IPS DF 6.9 (cell line): ENCODE data around the gene MACROD2.

Experiments
- DNase-seq: peaks from one replicate; pipeline ENCODE4 v3.0.0-alpha.2; 2013; ENCODE audit warnings: low read depth, low spot score
- H3K27ac ChIP-seq: one replicate; pipeline ENCODE4 v1.5.1; 2013; ENCODE audit warnings: low read length, control low read depth
- H3K27me3 ChIP-seq: 2 replicates; pipeline ENCODE4 v1.6.1; 2013; ENCODE audit warnings: mild to moderate bottlenecking, low read length; ENCODE audit not compliant: control insufficient read depth, insufficient read depth
- H3K36me3 ChIP-seq: 2 replicates; pipeline ENCODE4 v1.6.1; 2013; ENCODE audit warnings: low read length; ENCODE audit not compliant: control insufficient read depth, insufficient read depth
- H3K4me1 ChIP-seq: 2 replicates; pipeline ENCODE4 v1.6.1; 2013; ENCODE audit warnings: low read length; ENCODE audit not compliant: control insufficient read depth, insufficient read depth
- H3K4me3 ChIP-seq: 2 replicates; pipeline ENCODE4 v1.5.1; 2013; ENCODE audit warnings: mild to moderate bottlenecking, low read length
- H3K9me3 ChIP-seq: 2 replicates; pipeline ENCODE4 v1.6.1; 2013; ENCODE audit warnings: low read length, inconsistent platforms; ENCODE audit not compliant: control insufficient read depth, insufficient read depth
- WGBS: extraction: QIAGEN DNeasy Blood & Tissue Kit; methylation state at CpG from one replicate; pipeline ENCODE4 v1.1.7; 2013; ENCODE audit warnings: mixed read lengths, missing lambda C conversion rate; ENCODE audit not compliant: insufficient read length, insufficient coverage; 5-methylcytosine and 5-hydroxymethylcytosine counted together

The MACROD2 gene

DNA sequence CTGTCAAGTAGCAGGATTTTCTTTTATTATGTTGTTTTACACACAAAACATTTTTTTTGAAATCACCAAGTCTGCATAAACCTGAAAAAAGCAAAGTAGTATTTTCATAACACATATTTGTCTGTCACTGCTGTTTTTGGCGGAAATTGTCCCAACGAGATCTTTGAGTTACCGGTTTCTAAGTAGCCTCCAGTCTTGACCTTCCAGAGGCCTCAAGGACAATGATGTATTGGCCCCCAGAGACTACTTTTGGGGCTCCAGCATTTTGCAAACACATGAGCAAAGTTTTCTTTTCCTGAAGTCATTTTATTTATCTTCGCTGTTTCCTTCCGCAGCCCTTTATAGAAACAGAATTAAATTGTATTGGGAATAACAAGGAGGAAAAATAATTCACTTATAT is 1715.3 kb downstream of the MACROD2 start:
- Histone ChIP-seq H3K27ac (no peak overlapping the region), H3K27me3 (no peaks in the 10 kb centered on the region), H3K9me3 (no peaks in the 10 kb centered on the region), H3K4me1 (peaks cover 1% of the 10 kb centered on the region; the same call in 1 of the 2 replicates), H3K4me3 (no peak overlapping the region), H3K36me3 (no peaks in the 10 kb centered on the region)
- DNase-seq = no peak
- no CpG with 5 or more reads among the region's 5 CpGs for WGBS

DNA sequence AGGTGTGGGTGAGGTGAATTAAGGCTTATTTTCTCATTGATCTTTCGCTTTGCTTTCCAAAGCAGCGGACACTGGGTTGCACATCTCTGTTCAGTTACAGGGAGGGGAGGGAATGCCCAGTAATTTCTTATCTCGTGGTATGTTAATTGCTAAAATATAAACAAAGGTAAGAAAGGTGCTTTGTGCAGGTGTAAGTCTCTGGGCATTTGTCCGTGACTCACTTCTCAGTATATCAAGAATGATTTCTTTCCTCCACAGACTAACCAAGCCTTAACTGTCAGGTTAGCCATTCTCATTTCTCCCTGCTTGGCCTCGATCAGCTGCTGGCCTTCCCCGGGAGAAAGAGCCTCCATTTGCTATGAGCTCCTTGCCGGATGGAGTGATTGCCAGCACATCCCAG is 1715.9 kb downstream of the MACROD2 start:
- no peaks in the 10 kb centered on the region for H3K27me3 ChIP-seq
- H3K4me3 ChIP-seq = no peak overlapping the region
- no peak for DNase-seq
- WGBS = no CpG with 5 or more reads among the region's 7 CpGs
- H3K9me3 ChIP-seq = no peaks in the 10 kb centered on the region
- no peak overlapping the region for H3K27ac ChIP-seq
- H3K36me3 ChIP-seq = no peaks in the 10 kb centered on the region
- peaks cover 1% of the 10 kb centered on the region; the same call in 1 of the 2 replicates for H3K4me1 ChIP-seq

GRCh38 chr20:15716256-15716655 is 1720.9 kb downstream of the MACROD2 start:
- Histone ChIP-seq H3K36me3 (no peaks in the 10 kb centered on the region), H3K4me1 (peaks cover 1% of the 10 kb centered on the region; the same call in 1 of the 2 replicates), H3K27me3 (no peaks in the 10 kb centered on the region), H3K4me3 (no peak overlapping the region), H3K9me3 (no peaks in the 10 kb centered on the region), H3K27ac (no peak overlapping the region)
- WGBS = no CpG with 5 or more reads among the region's 5 CpGs
- DNase-seq = no peak

GRCh38 chr20:15726416-15726815 is 1731.1 kb downstream of the MACROD2 start:
- no peaks in the 10 kb centered on the region for H3K9me3 ChIP-seq
- H3K27me3 ChIP-seq = no peaks in the 10 kb centered on the region
- H3K4me3 ChIP-seq = no peak overlapping the region
- WGBS = no CpG with 5 or more reads among the region's 1 CpG
- no peaks in the 10 kb centered on the region for H3K36me3 ChIP-seq
- DNase-seq = no peak
- H3K27ac ChIP-seq = no peak overlapping the region
- no peaks in the 10 kb centered on the region for H3K4me1 ChIP-seq

DNA sequence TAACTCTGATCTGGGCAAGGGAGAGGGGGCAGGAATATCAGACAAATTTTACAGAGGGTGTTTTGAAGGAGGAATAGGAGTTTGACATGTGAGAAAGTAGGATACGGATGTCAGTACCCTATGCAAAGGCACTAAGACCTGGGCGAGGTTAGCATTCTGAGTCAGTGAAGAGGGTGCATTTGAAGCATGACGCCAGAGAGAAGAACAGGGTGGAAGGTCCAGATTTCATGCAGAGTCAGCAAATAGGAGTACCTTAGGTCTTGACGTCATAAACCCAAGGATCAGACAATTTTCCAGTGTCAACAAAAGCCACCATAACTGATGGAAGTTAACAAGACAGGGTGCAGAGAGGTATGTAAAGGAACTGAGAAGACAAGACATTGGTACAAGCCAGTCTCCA is 1738.7 kb downstream of the MACROD2 start:
- Histone ChIP-seq H3K36me3 (no peaks in the 10 kb centered on the region), H3K27ac (no peak overlapping the region), H3K4me3 (no peak overlapping the region), H3K9me3 (no peaks in the 10 kb centered on the region), H3K4me1 (no peaks in the 10 kb centered on the region), H3K27me3 (no peaks in the 10 kb centered on the region)
- DNase-seq = no peak
- WGBS = no CpG with 5 or more reads among the region's 4 CpGs

GRCh38 chr20:15739035-15739434 is 1743.7 kb downstream of the MACROD2 start:
- no peaks in the 10 kb centered on the region for H3K9me3 ChIP-seq
- H3K4me1 ChIP-seq = no peaks in the 10 kb centered on the region
- no peaks in the 10 kb centered on the region for H3K36me3 ChIP-seq
- no peak overlapping the region for H3K27ac ChIP-seq
- no peak overlapping the region for H3K4me3 ChIP-seq
- no CpG with 5 or more reads among the region's 2 CpGs for WGBS
- no peak for DNase-seq
- no peaks in the 10 kb centered on the region for H3K27me3 ChIP-seq

DNA sequence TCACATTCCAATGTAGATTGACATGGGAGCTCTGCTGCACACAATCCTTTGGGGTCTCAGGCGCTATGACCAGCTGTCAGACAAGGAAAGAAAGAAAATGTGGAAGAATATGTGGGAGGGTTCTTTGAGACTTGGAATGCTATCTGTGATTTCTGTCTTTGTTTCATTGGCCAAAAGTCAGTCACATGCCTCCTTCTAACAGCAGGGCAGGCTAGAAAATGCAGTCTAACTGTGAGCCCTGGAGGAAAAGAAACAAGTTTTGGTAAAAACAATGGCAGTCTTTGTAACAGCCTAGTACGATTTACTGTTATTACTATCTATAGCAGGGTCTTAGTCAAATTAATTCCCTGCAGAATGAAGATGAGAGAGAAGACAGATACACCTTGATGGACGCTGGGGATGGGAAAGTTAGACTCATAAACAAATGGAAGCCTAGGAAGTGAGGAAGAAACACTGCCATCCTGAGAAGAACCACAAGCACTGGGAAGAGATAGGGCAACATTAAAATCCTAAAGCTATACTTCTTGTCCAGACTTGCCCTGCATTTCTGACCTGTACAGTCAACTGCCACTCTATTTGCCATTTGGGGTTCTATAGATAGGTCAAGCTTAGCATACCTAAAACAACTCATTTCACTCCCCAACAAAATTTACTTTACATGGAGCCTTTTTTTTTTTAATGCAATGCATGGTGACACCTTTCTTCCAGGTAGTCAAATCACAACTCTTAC is 1744.9 kb downstream of the MACROD2 start:
- WGBS = no CpG with 5 or more reads among the region's 3 CpGs
- Histone ChIP-seq H3K4me3 (no peak overlapping the region), H3K27ac (no peak overlapping the region), H3K9me3 (no peaks in the 10 kb centered on the region), H3K27me3 (no peaks in the 10 kb centered on the region), H3K4me1 (no peaks in the 10 kb centered on the region), H3K36me3 (no peaks in the 10 kb centered on the region)
- DNase-seq = no peak

DNA sequence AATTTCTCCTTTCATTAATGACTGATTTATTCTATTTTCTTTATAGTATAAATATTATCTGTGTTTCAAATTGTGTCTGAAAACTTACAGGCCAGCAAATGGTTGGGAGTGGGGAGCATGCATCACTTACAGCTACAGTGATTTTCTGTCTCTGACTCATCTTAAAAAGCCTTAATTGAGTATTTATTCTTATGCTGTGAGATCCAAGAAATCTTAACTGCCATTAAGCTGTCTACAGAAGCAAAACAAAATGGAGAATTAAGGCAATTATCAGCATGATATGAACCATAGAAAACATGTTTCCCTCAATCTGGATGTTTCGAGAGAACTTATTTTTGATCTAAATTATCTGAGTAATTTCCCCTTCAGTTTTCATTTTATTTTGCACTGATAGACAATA is 1746.8 kb downstream of the MACROD2 start:
- Histone ChIP-seq H3K9me3 (no peaks in the 10 kb centered on the region; the same call in 1 of the 2 replicates), H3K27me3 (no peaks in the 10 kb centered on the region), H3K4me1 (no peaks in the 10 kb centered on the region), H3K36me3 (no peaks in the 10 kb centered on the region), H3K27ac (no peak overlapping the region), H3K4me3 (no peak overlapping the region)
- WGBS = no CpG with 5 or more reads among the region's 1 CpG
- DNase-seq = no peak

DNA sequence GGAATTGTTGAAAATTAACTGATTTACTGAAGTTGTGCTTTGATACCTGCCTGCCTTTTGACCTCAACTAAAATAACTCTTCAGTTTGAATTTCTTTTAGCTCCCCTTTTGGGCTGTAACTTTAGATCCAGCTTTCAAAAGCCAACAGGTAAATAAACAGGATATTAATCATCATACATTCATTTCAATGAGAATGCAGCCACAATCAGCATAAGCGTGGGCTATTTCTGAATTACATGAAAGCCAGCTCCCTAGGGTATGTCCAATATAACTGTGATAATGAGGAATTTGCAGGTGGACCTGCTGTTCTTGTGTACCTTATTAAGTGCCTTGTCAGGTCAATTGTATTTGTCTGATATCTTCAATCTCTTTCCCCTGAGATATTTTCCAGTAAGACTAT is 1747.3 kb downstream of the MACROD2 start:
- Histone ChIP-seq H3K9me3 (no peaks in the 10 kb centered on the region; the same call in 1 of the 2 replicates), H3K4me1 (no peaks in the 10 kb centered on the region), H3K27ac (no peak overlapping the region), H3K27me3 (no peaks in the 10 kb centered on the region), H3K4me3 (no peak overlapping the region), H3K36me3 (no peaks in the 10 kb centered on the region)
- no peak for DNase-seq
- WGBS = no CpG with 5 or more reads among the region's 1 CpG

- WGBS = no CpG with 5 or more reads among the region's 3 CpGs
- no peaks in the 10 kb centered on the region for H3K9me3 ChIP-seq
- no peak overlapping the region for H3K27ac ChIP-seq
- H3K27me3 ChIP-seq = no peaks in the 10 kb centered on the region
- H3K4me1 ChIP-seq = 0 out of 2 replicates have a peak, but pooled peaks cover 1% of the 10 kb centered on the region
- no peak for DNase-seq
- no peak overlapping the region for H3K4me3 ChIP-seq
- H3K36me3 ChIP-seq = no peaks in the 10 kb centered on the region
These were observed 1760.9 kb downstream of the MACROD2 start for GRCh38 chr20:15756002-15756753.
